Type B pancreatic cell (in vitro differentiated cells): ENCODE data around the gene GPC5. TPM values are rescaled to one million over a fixed set of nuclear protein-coding genes. Genes with fewer than 3 reads are reported as not detected.
"Not testable (repeated sequence)": the region's sequence is repeated elsewhere in the genome, so short reads cannot be mapped to it uniquely, and the experiment has no call there.

ENCODE experiments used
- DNase-seq: peaks from one replicate; pipeline ENCODE4 v3.0.0; 2021; ENCODE audit warnings: mixed read lengths; ENCODE audit not compliant: unreplicated experiment; ENCODE audit errors: extremely low spot score
- H3K27ac Mint-ChIP-seq: 2 replicates; pipeline ENCODE4 v1.8.0; 2021; ENCODE audit warnings: mild to moderate bottlenecking, mixed read lengths
- H3K27me3 Mint-ChIP-seq: 2 replicates; pipeline ENCODE4 v1.8.0; 2021; ENCODE audit warnings: mixed read lengths
- H3K36me3 Mint-ChIP-seq: 2 replicates; pipeline ENCODE4 v1.8.0; 2021; ENCODE audit warnings: mixed read lengths
- H3K4me1 Mint-ChIP-seq: one replicate; pipeline ENCODE4 v1.8.0; 2021; ENCODE audit warnings: mixed read lengths; ENCODE audit not compliant: unreplicated experiment
- H3K4me3 Mint-ChIP-seq: 2 replicates; pipeline ENCODE4 v1.8.0; 2021; ENCODE audit warnings: mild to moderate bottlenecking, mixed read lengths
- H3K9me3 Mint-ChIP-seq: 2 replicates; pipeline ENCODE4 v1.8.0; 2021; ENCODE audit warnings: mixed read lengths
- total RNA-seq: library from RNA; stranded (reverse); gene quantifications from 2 replicates; pipeline ENCODE4 v1.2.1, GENCODE V29; 2021; ENCODE audit warnings: low replicate concordance
- TF ChIP-seq, protein P1 (sequence below): fragments of 200-600 bp; sonication (generic); conservative IDR thresholded peaks from 2 replicates; pipeline ENCODE4 v1.5.0; 2021; ENCODE audit warnings: antibody characterized with exemption, mild to moderate bottlenecking

GPC5 gene
- total RNA-seq, 1 donor from 2014 or later = 2.8 TPM

DNA sequence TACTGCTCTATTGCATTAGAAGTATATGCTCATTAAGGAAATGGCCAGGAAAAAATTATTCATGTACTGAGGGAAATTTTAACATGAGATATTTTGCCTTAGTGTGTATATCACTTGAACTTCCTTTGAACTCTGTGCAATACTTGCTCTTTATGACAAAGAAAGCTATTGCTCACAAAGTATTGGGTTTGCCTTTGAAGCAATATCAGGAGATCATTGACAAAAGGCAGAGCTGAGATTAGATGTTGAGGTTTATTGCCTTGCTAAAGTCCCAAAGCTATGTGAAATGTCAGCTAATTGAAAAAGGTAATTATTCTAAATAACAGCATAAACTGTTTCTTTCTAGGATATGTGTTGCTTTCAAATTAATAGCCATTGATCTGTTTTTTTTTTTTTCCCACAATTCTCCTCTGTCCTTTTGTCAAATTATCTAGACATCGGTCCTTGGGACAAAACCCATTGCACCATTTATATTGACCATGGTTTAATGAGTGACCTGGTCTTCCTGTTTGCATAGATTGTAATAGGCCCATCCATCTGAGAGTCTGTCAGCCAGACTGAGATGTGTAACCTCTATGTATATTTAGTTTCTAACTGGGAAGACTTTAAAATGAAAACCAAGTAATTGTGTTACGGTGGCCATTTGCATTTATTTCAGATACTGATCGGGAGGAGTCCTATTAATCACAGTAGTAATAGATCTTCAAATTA is 1075.5 kb downstream of the GPC5 start:
- H3K27ac Mint-ChIP-seq = no peak overlapping the region
- no peaks in the 10 kb centered on the region for H3K27me3 Mint-ChIP-seq

DNA sequence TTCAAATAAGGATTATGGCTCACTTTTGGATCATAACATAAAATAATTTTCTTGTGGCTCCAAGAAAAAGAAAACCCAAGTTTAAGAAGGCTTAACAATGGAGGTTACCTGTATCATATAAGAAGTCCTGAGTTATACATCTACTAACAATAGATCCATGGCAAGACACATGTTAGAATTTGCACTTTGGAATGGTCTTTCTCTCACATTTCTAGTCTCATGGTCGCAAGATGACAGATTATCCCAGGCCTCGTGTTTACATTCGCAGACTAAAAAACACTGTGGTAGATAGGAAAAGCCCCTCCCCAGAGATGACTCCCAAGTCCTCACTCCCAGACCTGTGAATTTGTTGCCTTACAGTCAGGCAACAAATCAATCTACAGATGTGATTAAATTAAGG is 1082.0 kb downstream of the GPC5 start:
- Mint-ChIP-seq H3K4me3 (no peak overlapping the region), H3K4me1 (no peaks in the 10 kb centered on the region), H3K27me3 (no peaks in the 10 kb centered on the region), H3K9me3 (no peaks in the 10 kb centered on the region), H3K36me3 (no peaks in the 10 kb centered on the region), H3K27ac (no peak overlapping the region)
- TF ChIP-seq, protein P1, sequence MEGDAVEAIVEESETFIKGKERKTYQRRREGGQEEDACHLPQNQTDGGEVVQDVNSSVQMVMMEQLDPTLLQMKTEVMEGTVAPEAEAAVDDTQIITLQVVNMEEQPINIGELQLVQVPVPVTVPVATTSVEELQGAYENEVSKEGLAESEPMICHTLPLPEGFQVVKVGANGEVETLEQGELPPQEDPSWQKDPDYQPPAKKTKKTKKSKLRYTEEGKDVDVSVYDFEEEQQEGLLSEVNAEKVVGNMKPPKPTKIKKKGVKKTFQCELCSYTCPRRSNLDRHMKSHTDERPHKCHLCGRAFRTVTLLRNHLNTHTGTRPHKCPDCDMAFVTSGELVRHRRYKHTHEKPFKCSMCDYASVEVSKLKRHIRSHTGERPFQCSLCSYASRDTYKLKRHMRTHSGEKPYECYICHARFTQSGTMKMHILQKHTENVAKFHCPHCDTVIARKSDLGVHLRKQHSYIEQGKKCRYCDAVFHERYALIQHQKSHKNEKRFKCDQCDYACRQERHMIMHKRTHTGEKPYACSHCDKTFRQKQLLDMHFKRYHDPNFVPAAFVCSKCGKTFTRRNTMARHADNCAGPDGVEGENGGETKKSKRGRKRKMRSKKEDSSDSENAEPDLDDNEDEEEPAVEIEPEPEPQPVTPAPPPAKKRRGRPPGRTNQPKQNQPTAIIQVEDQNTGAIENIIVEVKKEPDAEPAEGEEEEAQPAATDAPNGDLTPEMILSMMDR = no peak
- DNase-seq = no peak

More for the DNA sequence above, 1075.5 kb downstream of the GPC5 start:
- Mint-ChIP-seq H3K36me3 (no peaks in the 10 kb centered on the region), H3K4me1 (no peaks in the 10 kb centered on the region), H3K9me3 (no peaks in the 10 kb centered on the region), H3K4me3 (no peak overlapping the region)
- no peak for DNase-seq
- TF ChIP-seq, protein P1 = no peak

DNA sequence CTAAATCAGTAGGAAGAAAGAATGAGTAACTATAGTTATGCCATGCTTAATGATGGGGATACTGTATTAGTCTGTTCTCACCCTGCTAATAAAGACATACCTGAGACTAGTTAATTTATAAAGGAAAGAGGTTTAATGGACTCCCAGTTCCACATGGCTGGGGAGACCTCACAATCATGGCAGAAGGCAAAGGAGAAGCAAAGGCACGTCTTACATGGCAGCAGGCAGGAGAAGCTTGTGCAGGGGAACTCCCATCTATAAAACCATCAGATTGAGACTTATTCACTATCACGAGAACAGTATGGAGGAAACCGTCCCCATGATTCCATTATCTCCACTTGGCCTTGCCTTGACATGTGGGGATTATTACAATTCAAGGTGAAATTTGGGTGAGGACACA is 1084.4 kb downstream of the GPC5 start:
- not testable (repeated sequence) for H3K4me1 Mint-ChIP-seq, H3K9me3 Mint-ChIP-seq, H3K27ac Mint-ChIP-seq, H3K4me3 Mint-ChIP-seq, H3K27me3 Mint-ChIP-seq, DNase-seq, H3K36me3 Mint-ChIP-seq

DNA sequence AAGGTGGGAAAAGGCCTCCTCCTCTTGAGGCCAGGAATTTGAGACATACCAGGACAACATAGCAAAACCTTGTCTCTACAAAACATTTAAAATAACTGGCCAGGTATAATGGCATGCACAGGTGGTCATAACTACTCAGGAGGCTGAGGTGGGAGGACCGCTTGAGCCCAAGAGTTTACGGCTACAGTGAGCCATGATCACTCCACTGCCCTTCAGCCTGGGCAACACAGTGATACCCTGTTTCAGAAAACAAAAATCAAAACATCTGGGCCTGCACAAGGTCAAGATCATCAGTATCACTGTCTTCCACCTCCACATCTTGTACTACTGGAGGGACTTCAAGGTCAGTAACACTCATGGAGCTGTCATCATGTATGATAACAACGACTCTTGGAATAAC is 1085.5 kb downstream of the GPC5 start:
- H3K9me3 Mint-ChIP-seq = no peaks in the 10 kb centered on the region
- H3K27me3 Mint-ChIP-seq = no peaks in the 10 kb centered on the region
- no peak overlapping the region for H3K4me3 Mint-ChIP-seq
- no peaks in the 10 kb centered on the region for H3K36me3 Mint-ChIP-seq
- H3K27ac Mint-ChIP-seq = no peak overlapping the region
- DNase-seq = no peak
- no peaks in the 10 kb centered on the region for H3K4me1 Mint-ChIP-seq
- TF ChIP-seq, protein P1 = no peak

DNA sequence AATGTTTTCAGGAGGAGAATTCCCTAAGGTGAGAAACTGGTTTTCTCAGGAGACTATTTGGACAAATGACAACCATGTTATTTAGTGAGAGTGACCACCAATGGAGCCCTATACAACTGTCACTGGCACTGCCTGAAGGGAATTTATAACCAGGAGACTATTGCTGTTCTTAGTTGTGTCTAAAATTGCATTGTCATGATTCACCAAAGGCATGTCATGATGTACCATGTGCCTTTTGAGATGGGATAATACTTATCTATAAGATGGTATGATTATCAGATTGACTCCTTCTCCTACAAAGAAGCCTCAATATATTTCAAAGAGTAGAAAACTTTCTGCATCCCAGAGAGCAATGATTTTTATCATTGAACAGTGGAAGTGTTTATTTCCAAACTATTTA is 1088.8 kb downstream of the GPC5 start:
- H3K4me3 Mint-ChIP-seq = no peak overlapping the region
- no peak overlapping the region for H3K27ac Mint-ChIP-seq
- no peaks in the 10 kb centered on the region for H3K4me1 Mint-ChIP-seq

DNA sequence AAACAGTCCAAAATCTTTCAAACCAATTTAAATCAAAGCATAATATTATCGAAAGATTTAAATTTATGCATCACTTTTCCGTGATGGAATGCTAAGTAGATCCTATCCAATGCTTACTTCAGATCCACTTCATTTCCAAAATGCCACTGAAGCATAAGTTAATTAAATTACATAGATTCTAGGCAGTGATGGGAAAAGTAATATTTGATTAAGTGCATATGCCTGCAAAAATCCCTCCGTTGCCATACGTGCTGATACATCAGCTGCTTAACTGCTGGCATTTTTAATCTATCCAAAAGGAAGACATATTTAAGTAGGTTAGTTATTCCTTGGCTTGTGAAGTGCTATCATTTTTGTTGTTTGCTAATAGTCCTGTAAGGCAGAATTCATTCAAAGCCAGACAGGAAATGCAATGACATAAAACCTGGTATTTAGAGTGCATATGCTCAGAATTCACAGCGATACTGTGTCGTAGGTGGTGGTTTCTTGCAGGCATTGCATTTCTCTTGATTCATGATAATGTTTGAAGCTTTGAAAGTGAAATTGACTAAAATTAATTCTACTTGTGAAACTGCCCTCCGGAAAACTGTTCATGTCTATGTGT is 1089.9 kb downstream of the GPC5 start:
- no peak for DNase-seq
- TF ChIP-seq, protein P1 = no peak
- Mint-ChIP-seq H3K9me3 (no peaks in the 10 kb centered on the region), H3K27me3 (no peaks in the 10 kb centered on the region), H3K27ac (no peak overlapping the region), H3K4me3 (no peak overlapping the region), H3K36me3 (no peaks in the 10 kb centered on the region), H3K4me1 (no peaks in the 10 kb centered on the region)

More for the DNA sequence above, 1088.8 kb downstream of the GPC5 start:
- no peaks in the 10 kb centered on the region for H3K36me3 Mint-ChIP-seq
- H3K9me3 Mint-ChIP-seq = no peaks in the 10 kb centered on the region
- TF ChIP-seq, protein P1 = no peak
- no peak for DNase-seq
- H3K27me3 Mint-ChIP-seq = no peaks in the 10 kb centered on the region
